Measurements from ENCODE around the gene RAD23B. TPM values are rescaled to one million over a fixed set of nuclear protein-coding genes. Genes with fewer than 3 reads are reported as not detected.
A peak's percentile ranks its signal among the peaks of the same experiment; 100 is the strongest.
"Not testable (repeated sequence)": the region's sequence is repeated elsewhere in the genome, so short reads cannot be mapped to it uniquely, and the experiment has no call there.

The RAD23B gene
- total RNA-seq = 43.6 TPM

DNA sequence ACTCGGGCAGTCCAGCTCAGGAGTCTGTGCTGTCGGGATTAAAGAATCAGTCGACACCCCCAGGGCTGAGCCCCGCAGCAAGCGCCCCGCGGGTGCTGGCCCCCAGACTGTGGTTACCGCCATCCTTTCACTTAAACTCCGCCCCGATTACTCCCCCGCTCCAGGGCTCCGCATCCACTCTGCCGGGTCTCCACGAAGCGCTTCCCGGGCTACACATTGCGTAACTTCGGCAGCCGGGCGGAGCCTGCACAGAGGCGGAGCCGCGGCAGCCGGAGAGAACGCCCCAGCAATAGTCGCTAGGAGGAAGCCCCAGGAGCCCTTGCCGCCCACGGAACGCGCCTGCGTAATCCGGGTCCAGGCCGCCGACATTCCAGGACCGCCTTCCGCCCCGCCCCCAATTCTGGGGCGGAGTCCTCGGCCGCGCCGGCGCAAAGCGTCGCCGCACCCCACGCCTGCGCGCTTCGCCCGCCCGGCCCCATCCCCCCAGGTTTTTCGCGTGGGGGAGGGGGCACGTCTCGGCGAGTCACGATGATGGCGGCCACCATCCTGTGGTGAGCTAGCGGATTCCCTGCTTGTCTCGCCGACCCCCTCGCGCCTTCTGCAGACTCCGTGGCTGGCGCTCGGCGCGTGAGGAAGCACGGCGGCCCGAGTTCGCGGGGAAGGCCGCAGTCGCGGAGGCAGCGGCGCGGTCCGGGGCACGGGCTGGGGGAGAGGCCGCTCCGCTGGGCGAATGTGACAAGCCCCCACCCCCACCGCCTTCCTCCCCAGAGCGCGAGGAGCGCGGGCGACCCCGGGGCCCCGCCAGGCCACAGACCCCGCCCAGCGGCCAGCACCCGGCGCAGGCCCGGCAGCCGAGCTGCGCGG, at the start of gene RAD23B:
Gene RAD23B, plus strand, starts transcription at position 521 of the 864 bp plus-strand sequence. CDS start 351 bp downstream, outside the sequence.
- DNase-seq (ENCODE audit: low read depth in 2 of 3, low spot score in 2 of 3) = peak; percentile 97 to 100 (median 98)

DNA sequence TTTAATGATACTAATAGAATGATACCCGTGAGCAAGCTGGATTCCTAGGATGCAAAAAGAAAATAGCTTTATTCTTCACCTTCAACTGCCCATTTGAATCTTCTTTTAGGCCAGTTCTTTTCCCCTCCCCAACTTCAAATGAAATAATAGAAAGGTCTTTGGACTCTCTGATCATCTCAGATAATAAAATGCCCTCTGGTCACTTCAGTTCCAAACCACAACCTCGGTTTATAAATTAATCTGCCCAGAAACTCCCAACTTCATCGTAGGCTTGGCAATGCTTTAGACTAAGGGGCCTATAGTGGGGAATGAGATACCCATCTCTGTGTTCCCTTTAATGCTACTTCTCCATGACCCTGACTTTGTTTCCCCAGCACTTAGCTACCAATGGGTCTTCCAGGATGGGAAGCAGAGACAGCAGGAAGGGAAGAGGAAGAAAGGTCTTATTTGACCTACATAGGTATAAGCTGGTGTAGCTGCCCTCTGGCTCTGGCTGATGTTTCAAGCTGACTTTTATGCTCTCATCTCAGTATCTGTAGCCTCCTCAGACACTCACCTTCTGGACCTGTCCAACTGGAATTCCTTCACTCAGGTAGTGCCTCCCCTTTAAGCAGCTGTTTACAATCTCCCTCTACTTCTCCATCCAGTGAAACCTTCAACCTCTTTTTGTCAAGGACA, 47.2 kb upstream of the RAD23B start:
- DNase-seq (ENCODE audit: low read depth in 2 of 3, low spot score in 2 of 3) = no peak

DNA sequence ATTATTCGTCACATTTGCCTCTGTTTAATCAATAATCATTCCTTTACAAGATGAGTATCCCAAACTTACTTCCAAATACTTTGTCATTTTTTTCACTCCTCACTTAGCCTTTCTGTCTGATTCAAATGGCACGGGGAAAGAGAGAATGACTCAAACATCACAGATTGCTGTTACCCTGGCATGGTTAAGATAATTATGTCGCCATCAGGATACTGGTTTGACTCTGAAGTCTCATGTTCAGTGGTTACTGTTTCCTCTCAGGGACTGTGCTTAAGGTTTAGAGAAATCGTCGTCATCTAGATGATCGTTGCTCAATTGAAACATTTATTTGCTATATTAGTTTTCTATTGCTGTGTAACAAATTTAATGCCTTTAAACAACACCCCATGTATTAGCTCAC, 45.2 kb upstream of the RAD23B start:
- no peak for DNase-seq (ENCODE audit: low read depth in 2 of 3, low spot score in 2 of 3)

DNA sequence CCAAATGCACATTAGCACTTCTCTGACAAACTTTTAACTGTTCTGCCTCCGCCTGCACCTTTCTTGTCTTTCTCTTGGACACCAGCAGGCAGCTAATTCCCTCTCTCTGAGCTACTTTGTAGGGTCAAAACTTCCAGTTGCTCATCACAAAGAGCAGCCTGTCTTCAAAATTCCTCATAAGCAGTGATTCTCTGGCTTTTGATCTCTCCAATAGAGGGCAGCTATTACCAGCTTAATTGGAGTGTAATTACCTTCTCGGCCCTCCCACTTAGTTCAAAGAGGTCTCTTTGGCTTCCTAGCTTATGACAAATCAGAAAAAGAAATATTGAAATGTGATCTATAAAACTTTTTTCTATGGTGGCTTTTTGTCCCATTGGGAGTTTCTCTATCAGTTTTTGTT, 43.6 kb upstream of the RAD23B start:
- peak in 2 of 3 donors; percentile 29 to 68 for DNase-seq (ENCODE audit: low read depth in 2 of 3, low spot score in 2 of 3)

- DNase-seq (ENCODE audit: low read depth in 2 of 3, low spot score in 2 of 3) = no peak
Observed at GRCh38 chr9:107240260-107240659, 42.8 kb upstream of the RAD23B start.

DNA sequence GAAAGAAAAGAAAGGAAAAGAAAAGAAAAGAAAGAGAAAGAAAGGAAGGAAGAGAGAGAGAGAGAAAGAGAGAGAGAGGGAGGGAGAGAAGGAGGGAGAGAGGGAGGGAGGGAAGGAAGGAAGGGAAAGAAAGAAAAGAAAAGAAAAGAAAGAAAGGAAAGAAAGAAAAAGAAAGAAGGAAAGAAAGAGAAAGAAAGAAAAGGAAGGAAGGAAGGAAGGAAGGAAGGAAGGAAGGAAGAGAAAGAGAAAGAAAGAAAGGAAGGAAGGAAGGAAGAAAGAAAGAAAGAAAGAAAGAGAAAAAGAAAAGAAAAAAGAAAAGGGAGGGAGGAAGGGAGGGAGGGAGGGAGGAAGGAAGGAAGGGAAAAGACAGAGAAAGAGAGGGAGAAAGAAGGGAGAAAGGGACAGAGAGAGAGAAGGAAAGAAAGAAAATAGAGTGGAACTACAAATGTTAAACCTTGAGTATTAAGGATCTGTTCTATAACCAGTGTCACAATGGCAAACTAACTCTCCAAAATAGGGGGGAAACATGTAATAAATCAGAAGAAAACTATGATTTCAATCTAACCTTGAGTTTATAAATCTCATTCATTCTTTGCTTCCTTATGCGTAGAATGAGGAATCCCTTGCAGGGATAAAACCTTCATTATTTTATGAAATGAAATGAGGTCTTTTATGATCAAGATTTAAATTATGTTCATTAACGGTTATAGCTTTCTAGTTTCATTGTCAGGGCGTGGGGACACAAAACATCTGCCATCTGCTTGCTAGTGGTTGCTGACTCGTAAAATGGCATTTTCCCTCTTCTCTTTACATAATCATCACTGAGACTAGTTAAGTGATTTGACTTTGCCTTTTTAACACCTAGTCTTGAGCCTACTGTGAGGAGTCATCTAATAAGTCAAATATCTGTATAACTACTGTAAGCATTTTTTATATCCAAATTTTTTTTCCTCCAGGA, 40.7 kb upstream of the RAD23B start:
- DNase-seq (ENCODE audit: low read depth in 2 of 3, low spot score in 2 of 3) = no peak

DNA sequence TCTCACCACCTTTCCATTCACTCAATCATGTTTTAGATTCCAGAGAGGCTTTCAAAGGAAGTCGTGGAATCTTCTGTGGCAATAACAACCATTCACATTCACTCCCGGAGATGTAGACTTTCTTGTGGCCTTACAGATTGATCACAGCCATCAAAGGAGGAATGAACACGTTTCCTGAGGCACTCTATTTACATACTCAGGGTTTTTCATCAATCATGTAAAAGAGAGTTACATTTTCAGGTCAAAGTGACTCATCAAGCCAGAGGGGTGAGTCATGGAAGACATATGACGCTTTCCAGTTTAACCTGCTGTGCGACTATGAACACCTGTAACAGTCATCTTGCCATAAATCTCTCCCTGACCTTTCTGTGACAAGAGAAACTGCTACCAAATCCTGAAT, 39.3 kb upstream of the RAD23B start:
- DNase-seq (ENCODE audit: low read depth in 2 of 3, low spot score in 2 of 3) = no peak

DNA sequence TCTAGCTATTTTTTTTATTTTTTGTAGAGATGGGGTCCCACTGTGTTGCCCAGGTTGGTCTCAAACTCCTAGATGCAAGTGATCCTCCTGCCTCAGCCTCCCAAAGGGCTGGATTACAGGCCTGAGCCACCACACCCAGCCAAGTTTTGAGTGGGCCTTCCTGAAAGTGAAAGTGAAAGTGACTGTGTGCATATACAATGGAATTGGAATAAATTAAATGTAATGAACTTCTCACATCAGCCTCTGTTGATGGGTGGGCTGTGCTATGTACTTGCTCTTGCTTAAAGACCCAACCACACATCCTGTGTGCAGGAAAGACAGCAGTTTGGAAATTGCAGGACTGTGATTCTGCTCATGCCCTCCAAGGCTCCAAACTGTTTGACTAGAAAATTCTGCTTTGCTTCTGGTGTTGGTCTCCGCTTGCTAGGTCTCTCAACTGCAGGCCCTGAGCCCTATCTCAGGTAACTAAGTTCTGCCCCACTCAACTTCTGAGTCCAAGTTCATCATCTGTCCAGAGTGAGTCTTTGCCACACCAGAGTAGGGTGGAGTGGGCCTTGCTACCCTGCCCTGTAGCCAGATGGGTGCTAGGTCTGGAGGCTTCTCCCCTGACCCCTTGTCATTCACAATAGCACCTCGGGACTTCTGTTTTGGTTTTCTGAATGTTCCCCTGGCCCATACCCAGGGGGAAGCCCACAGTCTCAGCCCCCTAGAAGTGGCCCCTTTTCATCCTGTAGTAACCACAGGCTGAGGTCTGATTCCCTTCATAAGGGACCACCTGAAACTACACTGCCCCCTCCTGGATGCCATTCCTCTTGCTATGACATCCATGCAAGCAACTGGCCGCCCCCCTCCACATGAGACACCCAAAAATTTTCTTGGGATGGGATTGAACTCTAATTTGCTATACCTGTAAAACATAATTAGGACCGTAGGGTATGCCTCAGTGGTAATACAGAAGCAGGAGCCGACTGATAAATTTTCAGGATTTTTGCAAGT, 36.5 kb upstream of the RAD23B start:
- peak in 2 of 3 donors; percentile 7 to 47 for DNase-seq (ENCODE audit: low read depth in 2 of 3, low spot score in 2 of 3)

GRCh38 chr9:107248714-107249113, 34.4 kb upstream of the RAD23B start:
- no peak for DNase-seq (ENCODE audit: low read depth in 2 of 3, low spot score in 2 of 3)

DNA sequence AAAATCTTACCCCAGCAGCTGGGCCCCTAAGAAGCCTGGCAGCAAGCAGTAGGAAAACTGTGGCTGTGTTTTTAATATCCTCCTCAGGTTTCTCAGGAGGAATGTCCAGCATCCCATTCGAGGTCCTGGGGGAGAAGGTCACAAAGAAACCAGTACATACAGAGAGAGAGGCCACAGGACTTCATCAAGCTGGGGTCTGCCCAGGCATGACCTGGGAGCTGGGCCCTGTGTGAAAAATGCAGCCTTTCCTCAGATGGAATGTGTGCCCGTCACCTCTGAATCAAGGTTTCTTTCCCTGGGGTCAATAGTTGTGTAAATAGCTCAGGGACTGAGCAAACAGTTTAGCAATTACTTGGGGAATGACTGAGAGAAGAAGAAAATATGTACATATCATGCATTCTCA, 33.9 kb upstream of the RAD23B start:
- DNase-seq (ENCODE audit: low read depth in 2 of 3, low spot score in 2 of 3) = no peak

DNA sequence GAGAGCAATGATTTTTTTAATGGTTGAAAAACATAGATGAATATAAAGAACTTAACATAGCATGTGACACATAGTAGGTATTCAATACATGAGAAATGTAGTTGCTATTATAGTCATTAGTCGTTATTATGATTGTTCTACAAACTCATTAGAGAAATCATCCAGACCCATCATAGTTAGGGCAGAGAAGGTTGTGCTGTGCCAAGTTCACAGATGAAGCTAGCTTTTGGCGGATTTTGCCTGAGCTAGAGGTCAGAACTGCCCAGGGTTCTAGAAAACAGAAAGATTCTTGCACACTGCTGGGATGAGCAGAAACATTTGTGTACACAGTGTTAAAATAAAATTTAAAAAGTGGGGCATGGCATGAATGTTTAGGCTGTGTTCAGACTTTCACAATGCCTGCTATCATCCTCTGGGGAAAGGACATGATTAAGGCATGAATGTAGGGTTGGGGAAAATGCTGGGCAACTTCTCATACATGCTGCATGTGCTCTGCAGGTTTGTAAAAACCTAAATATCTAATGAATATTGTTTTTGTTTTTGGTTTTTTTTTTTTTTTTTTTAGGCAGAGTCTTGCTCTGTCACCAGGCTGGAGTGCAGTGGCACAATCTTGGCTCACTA, 33.3 kb upstream of the RAD23B start:
- DNase-seq (ENCODE audit: low read depth in 2 of 3, low spot score in 2 of 3) = no peak

GRCh38 chr9:107251756-107252322, 31.2 kb upstream of the RAD23B start:
- no peak for DNase-seq (ENCODE audit: low read depth in 2 of 3, low spot score in 2 of 3)

DNA sequence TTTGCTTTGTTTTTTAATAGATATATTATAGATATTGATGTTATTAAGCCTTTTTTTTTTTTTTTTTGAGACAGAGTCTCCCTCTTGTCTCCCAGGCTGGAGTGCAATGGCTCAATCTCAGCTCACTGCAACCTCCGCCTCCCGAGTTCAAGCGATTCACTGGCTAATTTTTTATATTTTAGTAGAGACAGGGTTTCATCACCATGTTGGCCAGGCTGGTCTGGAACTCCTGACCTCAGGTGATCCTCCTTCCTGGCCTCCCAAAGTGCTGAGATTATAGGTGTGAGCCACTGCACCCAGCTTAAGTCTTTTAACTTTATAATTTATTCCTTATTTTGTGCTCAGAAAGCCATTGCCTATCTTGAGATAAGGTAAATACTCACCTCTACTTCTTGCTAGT, 24.2 kb upstream of the RAD23B start:
- no peak for DNase-seq (ENCODE audit: low read depth in 2 of 3, low spot score in 2 of 3)

DNA sequence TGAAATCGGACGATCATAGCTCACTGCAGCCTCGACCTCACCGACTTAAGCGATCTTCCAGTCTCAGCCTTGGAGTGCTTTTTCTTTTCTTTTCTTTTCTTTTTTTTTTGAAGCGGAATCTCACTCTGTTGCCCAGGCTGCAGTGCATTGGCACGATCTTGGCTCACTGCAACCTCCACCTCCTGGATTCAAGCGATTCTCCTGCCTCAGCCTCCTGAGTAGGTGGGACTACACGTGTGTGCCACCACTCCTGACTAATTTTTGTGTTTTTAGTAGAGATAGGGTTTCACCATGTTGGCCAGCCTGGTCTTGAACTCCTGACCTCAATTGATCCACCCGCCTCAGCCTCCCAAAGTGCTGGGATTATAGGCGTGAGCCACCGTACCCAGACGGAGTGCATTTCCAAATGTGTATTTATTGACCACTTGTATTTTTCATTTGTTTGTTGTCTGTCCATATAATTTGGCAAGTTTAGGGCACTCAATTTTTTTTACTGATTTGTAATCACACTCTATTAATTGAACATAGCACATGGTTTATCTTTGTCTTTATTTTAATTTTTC, 23.2 kb upstream of the RAD23B start:
- not testable (repeated sequence) for DNase-seq (ENCODE audit: low read depth in 2 of 3, low spot score in 2 of 3)

DNA sequence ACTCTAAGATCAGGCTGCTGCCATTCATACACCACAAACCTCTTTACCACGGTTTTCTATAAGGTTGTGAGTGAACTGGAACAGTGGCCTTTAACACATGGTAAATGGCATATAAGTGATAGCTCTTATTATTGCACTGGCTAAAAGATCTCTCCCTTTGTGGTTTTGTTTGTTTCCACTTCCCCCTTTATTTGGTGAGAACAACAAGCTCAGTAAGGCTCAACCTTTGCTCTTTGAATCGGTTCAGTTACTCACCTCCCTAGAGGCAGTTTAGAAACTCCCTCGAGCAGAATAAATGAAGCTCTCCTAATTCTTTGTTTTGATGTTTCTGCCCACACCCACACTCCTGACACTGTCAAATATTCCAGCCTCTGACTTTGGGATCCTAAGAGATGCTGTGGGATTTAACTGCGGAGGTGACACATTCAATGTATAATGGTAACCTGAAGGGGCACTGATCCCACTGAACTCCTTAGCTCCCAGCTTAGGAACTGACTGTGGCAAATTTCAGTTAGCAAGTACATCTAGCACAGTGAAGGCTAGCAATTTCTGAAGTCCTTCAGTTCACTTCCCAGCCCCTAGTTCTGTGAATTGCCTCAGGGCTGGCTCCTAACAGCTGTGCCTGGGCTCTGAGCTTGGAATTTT, 22.5 kb upstream of the RAD23B start:
- peak in 1 of 3 donors; percentile 32 for DNase-seq (ENCODE audit: low read depth in 2 of 3, low spot score in 2 of 3)

GRCh38 chr9:107261106-107261505, 22.0 kb upstream of the RAD23B start:
- no peak for DNase-seq (ENCODE audit: low read depth in 2 of 3, low spot score in 2 of 3)

GRCh38 chr9:107263289-107263688, 19.8 kb upstream of the RAD23B start:
- DNase-seq (ENCODE audit: low read depth in 2 of 3, low spot score in 2 of 3) = no peak
